ENCODE data around the gene IP6K3.

GRCh38 chr6:33732385-33732784 lies 14.3 kb downstream of the IP6K3 start:
- TF ChIP-seq EZH2phosphoT487 (IDR thresholded peaks at IDR 0.05; ENCODE audit: borderline replicate concordance, low read length): no peak
- TF ChIP-seq, protein P1, sequence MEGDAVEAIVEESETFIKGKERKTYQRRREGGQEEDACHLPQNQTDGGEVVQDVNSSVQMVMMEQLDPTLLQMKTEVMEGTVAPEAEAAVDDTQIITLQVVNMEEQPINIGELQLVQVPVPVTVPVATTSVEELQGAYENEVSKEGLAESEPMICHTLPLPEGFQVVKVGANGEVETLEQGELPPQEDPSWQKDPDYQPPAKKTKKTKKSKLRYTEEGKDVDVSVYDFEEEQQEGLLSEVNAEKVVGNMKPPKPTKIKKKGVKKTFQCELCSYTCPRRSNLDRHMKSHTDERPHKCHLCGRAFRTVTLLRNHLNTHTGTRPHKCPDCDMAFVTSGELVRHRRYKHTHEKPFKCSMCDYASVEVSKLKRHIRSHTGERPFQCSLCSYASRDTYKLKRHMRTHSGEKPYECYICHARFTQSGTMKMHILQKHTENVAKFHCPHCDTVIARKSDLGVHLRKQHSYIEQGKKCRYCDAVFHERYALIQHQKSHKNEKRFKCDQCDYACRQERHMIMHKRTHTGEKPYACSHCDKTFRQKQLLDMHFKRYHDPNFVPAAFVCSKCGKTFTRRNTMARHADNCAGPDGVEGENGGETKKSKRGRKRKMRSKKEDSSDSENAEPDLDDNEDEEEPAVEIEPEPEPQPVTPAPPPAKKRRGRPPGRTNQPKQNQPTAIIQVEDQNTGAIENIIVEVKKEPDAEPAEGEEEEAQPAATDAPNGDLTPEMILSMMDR (IDR thresholded peaks at IDR 0.05; ENCODE audit: low read depth, low read length, poor library complexity, severe bottlenecking): no peak

Measured in DOHH2 (cell line).